Cardiac fibroblast (primary cell): ENCODE results near the gene MCU.
A peak's percentile ranks its signal among the peaks of the same experiment; 100 is the strongest.
"Not testable (repeated sequence)": the region's sequence is repeated elsewhere in the genome, so short reads cannot be mapped to it uniquely, and the experiment has no call there.

Experiments used
- DNase-seq, 2 donors: peaks; one replicate each; pipeline versions ENCODE4 v3.0.0 to v3.0.0-alpha.2; 2010; ENCODE audit warnings: low read depth in 2 of 2
- H3K4me3 ChIP-seq, 2 donors: replicated peaks in 1 of 2; 1 replicate in 1 of 2; 2 replicates in 1 of 2; pipeline ENCODE4 v1.5.1; 2011; ENCODE audit warnings: low read depth in 2 of 2, low read length in 2 of 2, mild to moderate bottlenecking in 2 of 2, moderate library complexity in 1 of 2
- TF ChIP-seq, protein P1 (sequence below): IDR thresholded peaks from one replicate; pipeline ENCODE4 v1.5.1; 2011; ENCODE audit warnings: low read depth, mild to moderate bottlenecking, low read length, inconsistent platforms

Gene MCU

DNA sequence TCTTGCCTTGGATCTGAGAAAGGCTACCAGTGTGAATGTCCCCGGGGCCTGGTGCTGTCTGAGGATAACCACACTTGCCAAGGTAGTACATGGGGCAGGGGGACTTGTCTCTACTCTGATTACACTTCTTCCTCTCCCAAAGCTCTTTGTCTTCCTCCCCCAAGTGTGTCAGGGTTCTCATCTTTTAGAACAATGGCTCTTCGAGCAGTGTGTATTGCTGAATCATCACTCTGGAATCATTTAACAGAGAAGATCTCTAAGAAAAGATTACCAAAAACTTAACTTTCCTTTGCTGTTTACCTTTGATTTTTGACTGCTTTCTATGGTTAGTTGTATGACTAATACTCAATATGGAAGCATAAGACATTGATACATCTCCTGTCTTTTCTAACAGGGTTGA lies 219.8 kb downstream of the MCU start:
- DNase-seq: peak in 1 of 2 donors; percentile 29
- TF ChIP-seq, protein P1, sequence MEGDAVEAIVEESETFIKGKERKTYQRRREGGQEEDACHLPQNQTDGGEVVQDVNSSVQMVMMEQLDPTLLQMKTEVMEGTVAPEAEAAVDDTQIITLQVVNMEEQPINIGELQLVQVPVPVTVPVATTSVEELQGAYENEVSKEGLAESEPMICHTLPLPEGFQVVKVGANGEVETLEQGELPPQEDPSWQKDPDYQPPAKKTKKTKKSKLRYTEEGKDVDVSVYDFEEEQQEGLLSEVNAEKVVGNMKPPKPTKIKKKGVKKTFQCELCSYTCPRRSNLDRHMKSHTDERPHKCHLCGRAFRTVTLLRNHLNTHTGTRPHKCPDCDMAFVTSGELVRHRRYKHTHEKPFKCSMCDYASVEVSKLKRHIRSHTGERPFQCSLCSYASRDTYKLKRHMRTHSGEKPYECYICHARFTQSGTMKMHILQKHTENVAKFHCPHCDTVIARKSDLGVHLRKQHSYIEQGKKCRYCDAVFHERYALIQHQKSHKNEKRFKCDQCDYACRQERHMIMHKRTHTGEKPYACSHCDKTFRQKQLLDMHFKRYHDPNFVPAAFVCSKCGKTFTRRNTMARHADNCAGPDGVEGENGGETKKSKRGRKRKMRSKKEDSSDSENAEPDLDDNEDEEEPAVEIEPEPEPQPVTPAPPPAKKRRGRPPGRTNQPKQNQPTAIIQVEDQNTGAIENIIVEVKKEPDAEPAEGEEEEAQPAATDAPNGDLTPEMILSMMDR: no peak
- no peak overlapping the region for H3K4me3 ChIP-seq

DNA sequence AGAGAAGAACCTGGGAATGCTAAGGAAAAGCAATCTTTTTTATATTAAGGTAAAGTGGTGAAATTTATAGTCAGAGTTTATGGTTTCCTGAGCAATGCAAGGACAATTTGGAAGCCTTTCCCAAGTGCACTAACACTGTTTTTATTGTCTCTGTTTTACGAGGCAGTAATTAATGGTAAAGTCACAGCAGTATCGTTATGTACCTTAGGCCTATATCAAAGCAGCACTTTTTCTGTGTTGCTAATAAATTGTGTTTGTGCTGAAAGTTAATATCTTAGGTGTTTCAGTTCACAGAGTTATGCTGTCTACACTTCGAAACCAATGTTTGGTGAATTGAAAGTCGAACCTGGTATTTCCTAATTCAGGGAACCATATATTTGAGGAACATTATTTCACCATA lies 220.8 kb downstream of the MCU start:
- no peak for DNase-seq
- TF ChIP-seq, protein P1: no peak
- no peak overlapping the region for H3K4me3 ChIP-seq

DNA sequence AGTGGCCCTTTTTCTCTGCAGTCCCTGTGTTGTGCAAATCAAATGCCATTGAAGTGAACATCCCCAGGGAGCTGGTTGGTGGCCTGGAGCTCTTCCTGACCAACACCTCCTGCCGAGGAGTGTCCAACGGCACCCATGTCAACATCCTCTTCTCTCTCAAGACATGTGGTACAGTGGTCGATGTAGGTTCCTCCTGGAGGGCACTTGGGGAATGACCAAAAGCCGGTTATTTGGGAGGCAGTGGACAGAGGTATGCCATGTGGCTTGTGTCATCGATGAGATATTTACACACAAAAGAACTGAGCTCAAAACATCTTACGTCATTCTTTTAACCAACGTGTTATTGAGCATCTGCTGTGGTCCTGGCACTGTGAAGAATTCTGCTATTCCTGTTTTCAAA lies 221.3 kb downstream of the MCU start:
- TF ChIP-seq, protein P1: no peak
- no peak for DNase-seq

DNA sequence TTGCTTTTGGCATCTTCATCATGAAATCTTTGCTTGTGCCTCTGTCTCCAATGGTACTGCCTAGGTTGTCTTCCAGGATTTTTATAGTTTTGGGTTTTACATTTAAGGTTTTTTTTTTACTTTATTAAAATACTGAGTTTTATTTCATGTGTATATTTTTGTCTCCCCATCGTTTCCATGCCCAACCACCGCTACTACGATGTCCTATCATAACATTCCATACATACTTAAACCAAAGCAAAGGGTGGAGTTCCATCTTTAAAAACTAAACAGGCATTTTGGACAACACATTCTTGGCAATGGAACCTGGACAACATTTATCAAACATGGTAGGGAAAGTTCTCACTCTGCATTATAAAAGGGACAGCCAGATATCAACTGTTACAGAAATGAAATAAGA lies 225.3 kb downstream of the MCU start:
- not testable (repeated sequence) for H3K4me3 ChIP-seq
- peak; percentile 30 to 36 for DNase-seq

More for the DNA sequence above, 221.3 kb downstream of the MCU start:
- no peak overlapping the region for H3K4me3 ChIP-seq

DNA sequence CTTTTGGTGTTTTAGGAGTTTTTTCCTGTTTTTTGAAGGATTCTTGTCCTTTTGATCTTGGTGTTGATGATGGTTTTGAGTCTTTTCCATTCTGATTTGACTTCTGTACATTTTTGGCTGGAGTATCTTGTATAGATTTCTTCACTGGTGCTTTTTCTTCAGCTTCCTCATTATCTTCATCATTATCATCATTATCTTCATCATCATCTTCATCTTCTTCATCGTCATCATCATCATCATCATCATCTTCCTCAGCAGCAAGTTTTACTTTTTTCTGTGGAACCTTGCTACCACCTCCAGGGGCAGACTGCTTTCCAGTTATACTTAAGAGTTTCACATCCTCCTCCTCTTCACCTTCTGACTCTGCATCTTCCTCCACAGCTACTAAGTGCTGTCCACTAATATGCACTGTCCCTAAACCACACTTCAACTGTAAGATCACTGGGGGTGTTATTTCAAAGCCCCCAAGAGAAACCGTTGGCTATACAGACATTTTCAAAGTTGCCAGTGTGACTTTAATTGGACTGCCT lies 225.9 kb downstream of the MCU start:
- DNase-seq, H3K4me3 ChIP-seq: not testable (repeated sequence)

DNA sequence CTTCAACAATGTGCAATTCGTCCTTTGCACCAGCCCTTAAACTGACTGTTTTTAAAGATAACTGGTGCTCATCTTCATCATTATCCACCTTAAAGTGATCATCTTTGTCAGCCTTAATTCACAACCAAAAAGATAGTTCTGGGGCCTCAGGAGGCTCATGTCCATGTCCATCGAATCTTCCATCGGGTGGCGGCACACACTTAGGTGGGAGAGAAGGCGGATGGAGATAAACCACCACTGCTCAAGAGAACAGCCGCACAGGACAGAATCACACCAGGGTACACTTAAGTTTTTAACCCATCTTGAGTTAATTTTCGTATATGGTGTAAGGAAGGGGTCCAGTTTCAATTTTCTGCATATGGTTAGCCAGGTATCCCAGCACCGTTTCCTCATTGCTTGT lies 226.4 kb downstream of the MCU start:
- TF ChIP-seq, protein P1: no peak
- no peak overlapping the region for H3K4me3 ChIP-seq
- no peak for DNase-seq

DNA sequence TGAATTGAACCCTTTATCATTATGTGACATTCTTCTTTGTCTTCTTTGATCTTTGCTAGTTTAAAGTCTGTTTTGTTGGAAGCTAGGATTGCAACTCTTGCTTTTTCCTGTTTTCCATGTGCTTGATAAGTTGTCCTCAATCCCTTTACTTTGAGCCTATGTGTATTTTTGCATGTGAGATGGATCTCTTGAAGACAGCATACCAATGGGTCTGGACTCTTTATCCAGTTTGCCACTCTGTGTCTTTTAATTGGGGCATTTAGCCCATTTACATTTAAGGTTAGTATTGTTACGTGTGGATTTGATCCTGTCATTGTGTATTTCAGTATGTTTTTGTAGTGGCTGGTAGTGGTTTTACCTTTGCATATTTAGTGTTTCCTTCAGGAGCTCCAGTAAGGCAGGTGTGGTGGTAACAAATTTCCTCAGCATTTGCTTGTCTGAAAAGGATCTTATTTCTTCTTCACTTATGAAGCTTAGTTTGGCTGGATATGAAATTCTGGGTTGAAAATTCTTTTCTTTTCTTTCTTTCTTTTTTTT lies 229.3 kb downstream of the MCU start:
- not testable (repeated sequence) for DNase-seq, H3K4me3 ChIP-seq

DNA sequence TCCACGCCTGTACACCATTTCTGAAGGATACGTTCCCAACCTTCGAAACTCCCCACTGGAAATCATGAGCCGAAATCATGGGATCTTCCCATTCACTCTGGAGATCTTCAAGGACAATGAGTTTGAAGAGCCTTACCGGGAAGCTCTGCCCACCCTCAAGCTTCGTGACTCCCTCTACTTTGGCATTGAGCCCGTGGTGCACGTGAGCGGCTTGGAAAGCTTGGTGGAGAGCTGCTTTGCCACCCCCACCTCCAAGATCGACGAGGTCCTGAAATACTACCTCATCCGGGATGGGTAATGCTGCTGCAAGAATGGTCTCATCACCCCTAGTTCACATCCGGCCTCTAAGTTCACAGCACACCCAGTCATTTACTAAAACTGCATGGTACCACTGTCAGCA lies 232.4 kb downstream of the MCU start:
- no peak overlapping the region for H3K4me3 ChIP-seq
- TF ChIP-seq, protein P1: no peak
- DNase-seq: no peak
